CD14-positive monocyte (primary cell): Measurements from ENCODE around the gene COG7. TPM values are rescaled to one million over a fixed set of nuclear protein-coding genes. Genes with fewer than 3 reads are reported as not detected.

Experiments used
- DNase-seq, 3 donors: peaks; one replicate each; pipeline ENCODE4 v3.0.0-alpha.2; 2011 to 2022
- H2AFZ ChIP-seq: 2 replicates; pipeline ENCODE4 v1.6.0; 2012; ENCODE audit warnings: mild to moderate bottlenecking, low read depth, low read length, inconsistent platforms; ENCODE audit not compliant: insufficient read depth, poor library complexity, severe bottlenecking
- H3K27ac ChIP-seq, 2 donors: 1 replicate in 1 of 2; 2 replicates in 1 of 2; pipeline ENCODE4 v1.5.1; 2012 to 2013; ENCODE audit warnings: low read length in 2 of 2, control low read depth in 1 of 2, inconsistent platforms in 1 of 2, low read depth in 1 of 2, mild to moderate bottlenecking in 1 of 2
- H3K27me3 ChIP-seq, 2 donors: one replicate each; pipeline versions ENCODE4 v1.6.0 to v1.6.1; 2011 to 2013; ENCODE audit warnings: low read length in 2 of 2; ENCODE audit not compliant: control insufficient read depth in 2 of 2, insufficient read depth in 2 of 2
- H3K36me3 ChIP-seq, 2 donors: replicated peaks in 1 of 2; 1 replicate in 1 of 2; 2 replicates in 1 of 2; pipeline versions ENCODE4 v1.5.1 to v1.6.1; 2012 to 2013; ENCODE audit warnings: low read length in 2 of 2, control low read depth in 1 of 2, inconsistent platforms in 1 of 2, mild to moderate bottlenecking in 1 of 2; ENCODE audit not compliant: insufficient read depth in 2 of 2, control insufficient read depth in 1 of 2
- H3K4me1 ChIP-seq, 2 donors: 1 replicate in 1 of 2; 2 replicates in 1 of 2; pipeline versions ENCODE4 v1.5.1 to v1.6.1; 2012 to 2013; ENCODE audit warnings: low read length in 2 of 2, control low read depth in 1 of 2, inconsistent platforms in 1 of 2, mild to moderate bottlenecking in 1 of 2, moderate library complexity in 1 of 2; ENCODE audit not compliant: insufficient read depth in 2 of 2, control insufficient read depth in 1 of 2
- H3K4me2 ChIP-seq: replicated peaks from 2 replicates; pipeline ENCODE3; 2012; ENCODE audit warnings: low read length, moderate library complexity, mild to moderate bottlenecking; ENCODE audit not compliant: poor library complexity, severe bottlenecking; ENCODE audit errors: extremely low read depth
- H3K4me3 ChIP-seq, 3 experiments: fragments of 200-600 bp in 1 of 3; sonication (generic) in 1 of 3; replicated peaks in 1 of 3; 1 replicate in 2 of 3; 2 replicates in 1 of 3; pipeline ENCODE4 v1.5.1; 2011 to 2013; ENCODE audit warnings: low read length in 3 of 3, mild to moderate bottlenecking in 3 of 3, control low read depth in 2 of 3, low read depth in 2 of 3, inconsistent platforms in 1 of 3, moderate library complexity in 1 of 3
- H3K79me2 ChIP-seq: 2 replicates; pipeline ENCODE4 v1.6.0; 2012; ENCODE audit warnings: mild to moderate bottlenecking, control low read depth, inconsistent platforms, low read length, moderate library complexity; ENCODE audit not compliant: insufficient read depth
- H3K9ac ChIP-seq: 2 replicates; pipeline ENCODE4 v1.6.0; 2017; ENCODE audit warnings: low read length, mild to moderate bottlenecking; ENCODE audit not compliant: insufficient read depth, poor library complexity, severe bottlenecking
- H3K9me3 ChIP-seq, 2 donors: replicated peaks in 1 of 2; 1 replicate in 1 of 2; 2 replicates in 1 of 2; pipeline versions ENCODE4 v1.5.1 to v1.6.1; 2012 to 2013; ENCODE audit warnings: low read length in 2 of 2, control low read depth in 1 of 2; ENCODE audit not compliant: control insufficient read depth in 1 of 2, insufficient read depth in 1 of 2
- H4K20me1 ChIP-seq: 2 replicates; pipeline ENCODE4 v1.6.0; 2012; ENCODE audit warnings: mild to moderate bottlenecking, low read length, control low read depth, moderate library complexity; ENCODE audit not compliant: insufficient read depth
- H3K27ac Mint-ChIP-seq, 7 donors: one replicate each; pipeline ENCODE4 v1.8.0; 2020; ENCODE audit warnings: mild to moderate bottlenecking in 7 of 7, mixed read lengths in 7 of 7, moderate library complexity in 6 of 7, inconsistent platforms in 2 of 7
- H3K27me3 Mint-ChIP-seq, 3 donors: one replicate each; pipeline ENCODE4 v1.8.0; 2021 to 2022; ENCODE audit warnings: low read depth in 3 of 3, mild to moderate bottlenecking in 3 of 3, mixed read lengths in 3 of 3, moderate library complexity in 3 of 3, inconsistent platforms in 1 of 3
- H3K36me3 Mint-ChIP-seq, 2 donors: one replicate each; pipeline ENCODE4 v1.8.0; 2020; ENCODE audit warnings: mixed read lengths in 2 of 2, inconsistent platforms in 1 of 2, mild to moderate bottlenecking in 1 of 2
- H3K4me1 Mint-ChIP-seq: one replicate; pipeline ENCODE4 v1.8.0; 2020; ENCODE audit warnings: mild to moderate bottlenecking, mixed read lengths
- H3K4me3 Mint-ChIP-seq, 2 donors: one replicate each; pipeline ENCODE4 v1.8.0; 2020; ENCODE audit warnings: mild to moderate bottlenecking in 2 of 2, mixed read lengths in 2 of 2, moderate library complexity in 1 of 2
- H3K9me3 Mint-ChIP-seq, 7 donors: one replicate each; pipeline ENCODE4 v1.8.0; 2020 to 2022; ENCODE audit warnings: mixed read lengths in 7 of 7, mild to moderate bottlenecking in 6 of 7, moderate library complexity in 6 of 7, inconsistent platforms in 2 of 7
- CTCF ChIP-seq: fragments of 200-600 bp; IDR thresholded peaks from one replicate; pipeline ENCODE4 v1.8.0; 2022; ENCODE audit warnings: antibody characterized with exemption, mild to moderate bottlenecking
- WGBS: methylation state at CpG from one replicate; pipeline ENCODE4 v1.1.5; 2013; ENCODE audit warnings: missing lambda C conversion rate; ENCODE audit not compliant: insufficient coverage; 5-methylcytosine and 5-hydroxymethylcytosine counted together
- intact Hi-C, 2 donors: fragments of 100-400 bp; cut with micrococcal nuclease; formaldehyde crosslinking; loops; one replicate each; pipeline versions ENCODE4 v1.15.0 to v1.15.1; 2023
- polyA plus RNA-seq, 3 donors: library from polyadenylated mRNA; depleted of rRNA in 1 of 3; unstranded in 2 of 3; stranded (reverse) in 1 of 3; fragments of 300-500 nt in 2 of 3; fragments of >200 nt in 1 of 3; fragmentation: Illumina TruSeq in 2 of 3; gene quantifications; 1 replicate in 2 of 3; 2 replicates in 1 of 3; pipeline ENCODE4 v1.2.3, GENCODE V29; 2012 to 2021

COG7 gene
- polyA plus RNA-seq, 3 donors: 6.6 to 28.8 (median 8.0) TPM

GRCh38 chr16:23409522-23409921, 43.5 kb downstream of the COG7 start:
- no peaks in the 10 kb centered on the region for H4K20me1 ChIP-seq
- no peak overlapping the region for H3K4me3 Mint-ChIP-seq
- no peaks in the 10 kb centered on the region for H3K4me1 ChIP-seq
- no peak for DNase-seq
- peaks cover 76 to 88% of the 10 kb centered on the region in 2 donors for H3K36me3 Mint-ChIP-seq
- no peaks in the 10 kb centered on the region for H3K9me3 ChIP-seq
- no peak for TF ChIP-seq CTCF
- H2AFZ ChIP-seq: no peak overlapping the region
- H3K27ac ChIP-seq: no peak overlapping the region
- H3K9ac ChIP-seq: no peak overlapping the region
- H3K27ac Mint-ChIP-seq: no peak overlapping the region
- H3K79me2 ChIP-seq: no peaks in the 10 kb centered on the region
- no peak overlapping the region for H3K4me3 ChIP-seq
- no peaks in the 10 kb centered on the region for H3K9me3 Mint-ChIP-seq
- peaks cover 65 to 93% of the 10 kb centered on the region in 2 donors for H3K36me3 ChIP-seq
- H3K27me3 ChIP-seq: no peaks in the 10 kb centered on the region
- intact Hi-C loops: no loop called here
- H3K4me1 Mint-ChIP-seq: no peaks in the 10 kb centered on the region
- peaks cover 0 to 2% (median 0%) of the 10 kb centered on the region in 3 donors for H3K27me3 Mint-ChIP-seq
- 100% methylated on average over 2 of the region's 2 CpGs for WGBS
- no peak overlapping the region for H3K4me2 ChIP-seq

GRCh38 chr16:23408823-23409298, 44.1 kb downstream of the COG7 start:
- Histone ChIP-seq H3K9ac (no peak overlapping the region), H4K20me1 (no peaks in the 10 kb centered on the region), H3K9me3 (no peaks in the 10 kb centered on the region), H2AFZ (no peak overlapping the region), H3K4me2 (no peak overlapping the region), H3K27me3 (no peaks in the 10 kb centered on the region), H3K27ac (no peak overlapping the region), H3K4me1 (no peaks in the 10 kb centered on the region), H3K79me2 (no peaks in the 10 kb centered on the region), H3K4me3 (no peak overlapping the region), H3K36me3 (peaks cover 68 to 93% of the 10 kb centered on the region in 2 donors)
- Mint-ChIP-seq H3K27me3 (peaks cover 0 to 2% (median 0%) of the 10 kb centered on the region in 3 donors), H3K4me1 (no peaks in the 10 kb centered on the region), H3K36me3 (peaks cover 76 to 87% of the 10 kb centered on the region in 2 donors), H3K4me3 (no peak overlapping the region), H3K27ac (peak overlapping the region in 1 of 7 donors; percentile 52), H3K9me3 (no peaks in the 10 kb centered on the region)
- intact Hi-C loops: no loop called here
- 97% methylated on average over 3 of the region's 7 CpGs for WGBS
- no peak for TF ChIP-seq CTCF
- no peak for DNase-seq
